NCI-H526 treated with DMSO at 0.1 percent for 48 hours (cell line): ENCODE measurements around the gene VSTM2A.

ENCODE experiments used
- DNase-seq: peaks from one replicate; lab custom pipeline; 2025; lab: John Stamatoyannopoulos, UW

Gene VSTM2A

DNA sequence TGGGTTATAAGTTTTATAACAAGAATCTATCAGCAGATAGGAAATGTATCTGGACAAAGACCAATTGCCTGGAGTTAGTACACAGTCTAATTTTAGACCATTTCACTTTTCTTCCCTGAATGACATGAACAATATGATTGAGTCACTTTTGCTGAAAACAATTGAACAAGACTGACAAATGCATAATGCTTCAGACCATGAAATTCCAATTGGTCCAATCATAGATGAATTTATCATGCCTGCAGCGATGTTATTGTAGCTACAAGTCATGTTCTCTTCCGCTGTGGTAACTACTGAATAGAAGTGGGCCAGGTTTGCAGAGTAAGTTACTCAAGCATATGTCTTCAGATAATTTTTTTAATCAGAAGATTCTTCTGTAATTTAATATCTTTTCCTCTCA lies 73.4 kb downstream of the VSTM2A start:
- no peak for DNase-seq
